ENCODE data around the gene ZNF433.
A peak's percentile ranks its signal among the peaks of the same experiment; 100 is the strongest.

ZNF433 gene

DNA sequence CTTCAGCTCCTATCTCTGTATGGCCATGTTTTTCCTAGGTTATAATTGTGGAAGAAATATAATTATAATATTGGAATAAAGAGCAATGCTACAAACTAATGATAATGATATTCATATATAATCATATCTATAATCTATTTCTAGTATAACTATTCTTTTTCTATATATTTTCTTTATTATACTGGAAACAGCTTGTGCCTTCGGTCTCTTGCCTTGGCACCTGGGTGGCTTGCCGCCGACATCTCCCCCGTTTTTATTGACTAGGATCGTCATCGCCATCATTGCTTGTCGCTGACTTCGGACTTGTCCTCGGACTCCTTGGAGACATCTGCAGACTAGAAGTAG, 46.4 kb downstream of the ZNF433 start:
- no peaks in the 10 kb centered on the region for H3K4me1 ChIP-seq
- peak overlapping the region; percentile 95 for H3K27ac ChIP-seq
- H3K27me3 ChIP-seq (ENCODE audit: control insufficient read depth, insufficient read depth, low read length), result no peaks in the 10 kb centered on the region
- peak overlapping the region; percentile 97 for H3K4me2 ChIP-seq (ENCODE audit: low read length)
- H3K9me3 ChIP-seq (ENCODE audit: control insufficient read depth, low read length), result no peaks in the 10 kb centered on the region
- peak overlapping the region; percentile 96 for H3K4me3 ChIP-seq (ENCODE audit: low read depth, low read length)
- H3K36me3 ChIP-seq (ENCODE audit: control insufficient read depth, insufficient read depth, low read length), result no peaks in the 10 kb centered on the region
- H2AFZ ChIP-seq, result no peak overlapping the region
- H3K9ac ChIP-seq, result no peak overlapping the region
- TF ChIP-seq, protein P1, sequence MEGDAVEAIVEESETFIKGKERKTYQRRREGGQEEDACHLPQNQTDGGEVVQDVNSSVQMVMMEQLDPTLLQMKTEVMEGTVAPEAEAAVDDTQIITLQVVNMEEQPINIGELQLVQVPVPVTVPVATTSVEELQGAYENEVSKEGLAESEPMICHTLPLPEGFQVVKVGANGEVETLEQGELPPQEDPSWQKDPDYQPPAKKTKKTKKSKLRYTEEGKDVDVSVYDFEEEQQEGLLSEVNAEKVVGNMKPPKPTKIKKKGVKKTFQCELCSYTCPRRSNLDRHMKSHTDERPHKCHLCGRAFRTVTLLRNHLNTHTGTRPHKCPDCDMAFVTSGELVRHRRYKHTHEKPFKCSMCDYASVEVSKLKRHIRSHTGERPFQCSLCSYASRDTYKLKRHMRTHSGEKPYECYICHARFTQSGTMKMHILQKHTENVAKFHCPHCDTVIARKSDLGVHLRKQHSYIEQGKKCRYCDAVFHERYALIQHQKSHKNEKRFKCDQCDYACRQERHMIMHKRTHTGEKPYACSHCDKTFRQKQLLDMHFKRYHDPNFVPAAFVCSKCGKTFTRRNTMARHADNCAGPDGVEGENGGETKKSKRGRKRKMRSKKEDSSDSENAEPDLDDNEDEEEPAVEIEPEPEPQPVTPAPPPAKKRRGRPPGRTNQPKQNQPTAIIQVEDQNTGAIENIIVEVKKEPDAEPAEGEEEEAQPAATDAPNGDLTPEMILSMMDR (IDR thresholded peaks at IDR 0.05), result no peak
- H3K79me2 ChIP-seq, result peaks cover 18% of the 10 kb centered on the region

DNA sequence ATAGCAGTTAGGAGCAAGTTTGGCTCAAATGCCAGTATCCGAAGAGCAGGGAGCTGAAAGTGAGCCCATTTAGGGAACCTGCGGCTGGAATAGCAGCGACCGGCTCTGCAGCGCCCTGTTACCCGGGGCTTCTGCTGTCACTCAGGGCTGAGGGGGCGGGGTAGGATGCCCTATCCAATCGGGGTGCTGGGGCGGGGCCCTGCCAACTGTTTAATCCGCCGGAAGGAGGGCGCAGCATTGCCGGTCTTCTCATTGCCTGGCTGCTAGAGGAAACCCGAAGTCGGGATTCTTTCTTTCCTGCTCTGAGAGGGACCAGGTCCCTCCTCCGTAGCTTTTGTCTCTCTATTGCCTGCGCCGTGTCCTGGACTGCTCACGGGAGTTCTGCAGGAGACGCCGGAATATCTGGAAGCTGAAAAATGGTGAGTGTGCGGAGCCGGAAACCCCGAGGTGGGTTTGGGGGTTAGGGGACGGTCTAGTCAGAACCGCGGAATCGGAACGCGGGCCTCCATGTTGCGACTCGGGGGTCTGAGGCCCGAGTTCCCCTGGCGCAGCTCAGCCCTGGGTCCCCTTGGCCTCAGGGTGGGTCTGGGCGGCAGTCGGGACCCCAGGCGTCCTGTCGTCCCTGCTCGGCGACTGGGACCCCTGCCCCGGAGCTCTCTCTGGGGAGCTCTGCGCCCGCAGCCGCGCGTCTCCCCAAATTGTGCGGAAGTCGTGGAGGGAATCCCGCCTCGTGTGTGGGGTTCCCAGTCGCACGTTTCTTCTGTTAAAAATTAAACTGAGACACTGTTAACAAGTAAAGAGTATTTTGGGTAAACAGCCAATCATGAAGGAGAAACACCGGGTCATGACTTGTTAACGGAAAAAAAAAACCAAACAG, 47.8 kb downstream of the ZNF433 start:
- Histone ChIP-seq H2AFZ (peak overlapping the region; percentile 96), H3K4me2 (ENCODE audit: low read length) (peak overlapping the region; percentile 97), H3K4me3 (ENCODE audit: low read depth, low read length) (peak overlapping the region; percentile 96), H3K36me3 (ENCODE audit: control insufficient read depth, insufficient read depth, low read length) (no peaks in the 10 kb centered on the region), H3K9me3 (ENCODE audit: control insufficient read depth, low read length) (no peaks in the 10 kb centered on the region), H3K4me1 (no peaks in the 10 kb centered on the region), H3K79me2 (peaks cover 18% of the 10 kb centered on the region), H3K27me3 (ENCODE audit: control insufficient read depth, insufficient read depth, low read length) (no peaks in the 10 kb centered on the region), H3K27ac (peak overlapping the region; percentile 95), H3K9ac (peak overlapping the region; percentile 90)
- TF ChIP-seq, protein P1 (IDR thresholded peaks at IDR 0.05), result peak; percentile 12

DNA sequence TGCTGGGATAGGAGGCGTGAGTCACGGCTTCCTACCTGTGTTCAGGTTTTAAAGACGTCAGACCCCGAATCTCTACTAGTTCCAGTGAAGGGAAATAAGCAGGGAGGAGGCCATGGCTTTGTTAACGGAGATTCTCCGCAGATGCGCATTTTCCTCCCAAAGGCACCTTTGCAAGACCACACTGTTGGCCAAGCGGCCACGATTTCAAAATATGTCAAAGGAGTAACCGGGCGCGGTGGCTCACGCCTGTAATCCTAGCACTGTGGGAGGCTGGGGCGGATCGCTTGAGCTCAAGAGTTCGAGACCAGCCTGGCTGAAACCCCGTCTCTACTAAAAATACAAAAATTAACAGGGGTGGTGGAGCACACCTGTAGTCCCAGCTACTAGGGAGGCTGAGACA, 48.7 kb downstream of the ZNF433 start:
- Histone ChIP-seq H3K27me3 (ENCODE audit: control insufficient read depth, insufficient read depth, low read length) (no peaks in the 10 kb centered on the region), H3K4me3 (ENCODE audit: low read depth, low read length) (peak overlapping the region; percentile 96), H3K9ac (no peak overlapping the region), H3K79me2 (peaks cover 18% of the 10 kb centered on the region), H3K4me2 (ENCODE audit: low read length) (no peak overlapping the region), H3K9me3 (ENCODE audit: control insufficient read depth, low read length) (no peaks in the 10 kb centered on the region), H3K36me3 (ENCODE audit: control insufficient read depth, insufficient read depth, low read length) (no peaks in the 10 kb centered on the region), H3K4me1 (no peaks in the 10 kb centered on the region), H3K27ac (no peak overlapping the region), H2AFZ (no peak overlapping the region)
- TF ChIP-seq, protein P1 (IDR thresholded peaks at IDR 0.05), result no peak

DNA sequence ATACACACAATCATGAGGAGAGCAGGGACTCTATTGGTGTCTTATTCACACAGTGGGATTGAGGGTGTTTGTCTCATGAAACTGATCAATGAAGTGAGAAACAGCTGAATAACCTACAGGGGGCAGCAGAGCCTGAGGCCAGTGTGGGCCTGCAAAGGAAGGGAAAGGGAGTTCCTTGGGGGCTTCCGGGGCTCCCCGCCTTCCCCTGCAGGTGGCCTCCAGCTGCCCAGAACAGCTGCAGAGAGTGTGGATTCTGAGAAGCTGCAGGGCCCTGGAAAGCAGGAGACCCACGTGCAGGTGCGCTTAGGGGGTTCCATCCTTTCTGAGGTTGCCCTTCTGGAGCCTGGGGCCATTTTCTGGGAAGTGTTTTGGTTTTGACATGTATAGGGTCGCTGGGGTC, 50.5 kb downstream of the ZNF433 start:
- H2AFZ ChIP-seq, result no peak overlapping the region
- H3K4me1 ChIP-seq, result no peaks in the 10 kb centered on the region
- no peaks in the 10 kb centered on the region for H3K27me3 ChIP-seq (ENCODE audit: control insufficient read depth, insufficient read depth, low read length)
- H3K9ac ChIP-seq, result no peak overlapping the region
- no peak overlapping the region for H3K4me2 ChIP-seq (ENCODE audit: low read length)
- H3K79me2 ChIP-seq, result peaks cover 4% of the 10 kb centered on the region
- H3K36me3 ChIP-seq (ENCODE audit: control insufficient read depth, insufficient read depth, low read length), result peaks cover 6% of the 10 kb centered on the region
- no peak overlapping the region for H3K27ac ChIP-seq
- H3K4me3 ChIP-seq (ENCODE audit: low read depth, low read length), result no peak overlapping the region
- TF ChIP-seq, protein P1 (IDR thresholded peaks at IDR 0.05), result no peak
- H3K9me3 ChIP-seq (ENCODE audit: control insufficient read depth, low read length), result no peaks in the 10 kb centered on the region

DNA sequence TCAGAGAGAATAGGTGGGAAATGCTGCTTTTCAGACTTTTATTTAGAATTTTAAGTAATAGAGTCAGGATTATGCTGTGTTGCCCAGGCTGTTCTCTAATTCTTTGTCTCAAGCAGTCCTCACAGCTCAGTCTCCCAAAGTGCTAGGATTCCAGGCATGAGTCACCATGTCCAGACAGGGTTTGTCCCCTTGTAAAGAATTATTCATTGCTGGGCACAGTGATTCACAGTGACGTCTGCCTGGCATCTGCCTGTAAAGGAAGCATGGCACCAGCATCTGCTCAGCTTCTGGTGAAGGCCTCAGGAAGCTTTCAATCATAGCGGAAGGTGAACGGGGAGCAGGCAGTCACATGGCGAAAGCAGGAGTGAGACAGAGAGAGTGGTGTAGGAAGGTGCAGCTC, 53.0 kb downstream of the ZNF433 start:
- H3K27ac ChIP-seq, result no peak overlapping the region
- H2AFZ ChIP-seq, result no peak overlapping the region
- H3K9me3 ChIP-seq (ENCODE audit: control insufficient read depth, low read length), result peaks cover 7% of the 10 kb centered on the region
- no peaks in the 10 kb centered on the region for H3K79me2 ChIP-seq
- H3K27me3 ChIP-seq (ENCODE audit: control insufficient read depth, insufficient read depth, low read length), result no peaks in the 10 kb centered on the region
- no peak overlapping the region for H3K9ac ChIP-seq
- H3K4me3 ChIP-seq (ENCODE audit: low read depth, low read length), result no peak overlapping the region
- no peaks in the 10 kb centered on the region for H3K4me1 ChIP-seq
- TF ChIP-seq, protein P1 (IDR thresholded peaks at IDR 0.05), result no peak
- peaks cover 12% of the 10 kb centered on the region for H3K36me3 ChIP-seq (ENCODE audit: control insufficient read depth, insufficient read depth, low read length)
- H3K4me2 ChIP-seq (ENCODE audit: low read length), result no peak overlapping the region

Measured in parathyroid adenoma (tissue), 2 donors.